Right lobe of liver (tissue), 4 donors: ENCODE results near the gene BLTP3A.

ENCODE experiments used
- POLR2A ChIP-seq: fragments of 450-650 bp; IDR thresholded peaks from one replicate; pipeline ENCODE4 v1.6.1; 2017; ENCODE audit warnings: antibody characterized with exemption, mild to moderate bottlenecking
- TF ChIP-seq, protein P1 (sequence below), 4 donors: fragments of 200-600 bp in 3 of 4; fragments of 450-650 bp in 1 of 4; IDR thresholded peaks; one replicate each; pipeline versions ENCODE4 v1.5.1 to v1.8.0; 2016 to 2022; ENCODE audit warnings: antibody characterized with exemption in 4 of 4, mild to moderate bottlenecking in 2 of 4
- donor health status: DM: no; HTN: no; CAD: no.
- donor health status: DM: no; HTN: no; CAD: no.
- donor health status: DM: no; HTN: yes; CAD: no.

DNA sequence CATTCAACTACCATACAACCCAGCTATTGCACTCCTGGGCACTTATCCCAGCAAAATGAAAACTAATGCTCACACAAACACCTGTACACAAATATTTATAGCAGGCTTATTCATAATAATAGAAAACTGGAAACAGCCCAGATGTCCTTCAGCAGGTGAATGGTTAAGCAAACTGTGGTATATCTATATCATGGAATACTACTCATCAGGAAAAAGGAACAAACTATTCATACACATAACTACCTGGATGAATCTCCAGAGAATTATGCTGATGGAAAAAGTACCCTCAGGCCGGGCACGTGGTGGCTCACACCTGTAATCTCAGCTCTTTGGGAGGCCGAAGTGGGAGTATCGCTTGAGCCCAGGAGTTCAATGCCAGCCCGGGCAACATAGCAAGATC is 3.8 kb upstream of the BLTP3A start:
- TF ChIP-seq, protein P1, sequence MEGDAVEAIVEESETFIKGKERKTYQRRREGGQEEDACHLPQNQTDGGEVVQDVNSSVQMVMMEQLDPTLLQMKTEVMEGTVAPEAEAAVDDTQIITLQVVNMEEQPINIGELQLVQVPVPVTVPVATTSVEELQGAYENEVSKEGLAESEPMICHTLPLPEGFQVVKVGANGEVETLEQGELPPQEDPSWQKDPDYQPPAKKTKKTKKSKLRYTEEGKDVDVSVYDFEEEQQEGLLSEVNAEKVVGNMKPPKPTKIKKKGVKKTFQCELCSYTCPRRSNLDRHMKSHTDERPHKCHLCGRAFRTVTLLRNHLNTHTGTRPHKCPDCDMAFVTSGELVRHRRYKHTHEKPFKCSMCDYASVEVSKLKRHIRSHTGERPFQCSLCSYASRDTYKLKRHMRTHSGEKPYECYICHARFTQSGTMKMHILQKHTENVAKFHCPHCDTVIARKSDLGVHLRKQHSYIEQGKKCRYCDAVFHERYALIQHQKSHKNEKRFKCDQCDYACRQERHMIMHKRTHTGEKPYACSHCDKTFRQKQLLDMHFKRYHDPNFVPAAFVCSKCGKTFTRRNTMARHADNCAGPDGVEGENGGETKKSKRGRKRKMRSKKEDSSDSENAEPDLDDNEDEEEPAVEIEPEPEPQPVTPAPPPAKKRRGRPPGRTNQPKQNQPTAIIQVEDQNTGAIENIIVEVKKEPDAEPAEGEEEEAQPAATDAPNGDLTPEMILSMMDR (IDR thresholded peaks at IDR 0.05), result no peak
- no peak for TF ChIP-seq POLR2A
